SW480 (cell line): ENCODE measurements around the gene TUBGCP2.
A peak's percentile ranks its signal among the peaks of the same experiment; 100 is the strongest.
"Not testable (repeated sequence)": the region's sequence is repeated elsewhere in the genome, so short reads cannot be mapped to it uniquely, and the experiment has no call there.

Experiments used
- DNase-seq: peaks from one replicate; pipeline ENCODE4 v3.0.0-alpha.2; 2016; ENCODE audit warnings: low spot score

TUBGCP2 gene

GRCh38 chr10:133266056-133266795 lies 42.4 kb downstream of the TUBGCP2 start:
- DNase-seq: no peak

GRCh38 chr10:133265052-133265451 lies 43.6 kb downstream of the TUBGCP2 start:
- DNase-seq: not testable (repeated sequence)

GRCh38 chr10:133264461-133264860 lies 44.2 kb downstream of the TUBGCP2 start:
- no peak for DNase-seq

GRCh38 chr10:133263674-133264073 lies 45.0 kb downstream of the TUBGCP2 start:
- no peak for DNase-seq

GRCh38 chr10:133262696-133263095 lies 46.0 kb downstream of the TUBGCP2 start:
- DNase-seq: peak; percentile 80

GRCh38 chr10:133261726-133262325 lies 46.8 kb downstream of the TUBGCP2 start:
- DNase-seq: peak; percentile 60

GRCh38 chr10:133260895-133261725 lies 47.6 kb downstream of the TUBGCP2 start:
- DNase-seq: peak; percentile 60

GRCh38 chr10:133259602-133259989 lies 49.1 kb downstream of the TUBGCP2 start:
- no peak for DNase-seq

- peak; percentile 96 for DNase-seq
These were observed 49.7 kb downstream of the TUBGCP2 start for GRCh38 chr10:133258818-133259601.

- peak; percentile 81 for DNase-seq
These were observed 50.4 kb downstream of the TUBGCP2 start for GRCh38 chr10:133258066-133258817.

- peak; percentile 74 for DNase-seq
These were observed 51.1 kb downstream of the TUBGCP2 start for GRCh38 chr10:133257489-133258065.

- no peak for DNase-seq
These were observed 53.3 kb downstream of the TUBGCP2 start for GRCh38 chr10:133255323-133255722.

- DNase-seq: no peak
These were observed 54.1 kb downstream of the TUBGCP2 start for GRCh38 chr10:133254421-133255120.

- DNase-seq: no peak
These were observed 55.2 kb downstream of the TUBGCP2 start for GRCh38 chr10:133253361-133253955.

GRCh38 chr10:133252223-133252552 lies 56.5 kb downstream of the TUBGCP2 start:
- no peak for DNase-seq

GRCh38 chr10:133251388-133252222 lies 57.1 kb downstream of the TUBGCP2 start:
- no peak for DNase-seq

- DNase-seq: no peak
These were observed 58.5 kb downstream of the TUBGCP2 start for GRCh38 chr10:133249975-133250754.

GRCh38 chr10:133249094-133249780 lies 59.4 kb downstream of the TUBGCP2 start:
- no peak for DNase-seq
